OCI-LY7 (cell line): ENCODE data around the gene ZNF407. TPM values are rescaled to one million over a fixed set of nuclear protein-coding genes. Genes with fewer than 3 reads are reported as not detected.

Experiments
- BruUV-seq: library from RNA; stranded (reverse); fragments of 400-500 nt; replicated peaks from 2 replicates; lab custom pipeline; 2021; lab: Mats Ljungman, UMichigan
- CTCF ChIA-PET: fragments of 300-600 bp; sonication (Branson Sonifier 250); formaldehyde crosslinking; loops from one replicate; lab custom pipeline; 2022; ENCODE audit warnings: antibody characterized with exemption; ENCODE audit not compliant: unreplicated experiment; lab: Charles Lee
- POLR2A ChIA-PET: fragments of 300-600 bp; sonication (Branson Sonifier 250); formaldehyde crosslinking; loops from one replicate; lab custom pipeline; 2022; ENCODE audit warnings: antibody characterized with exemption; lab: Charles Lee
- DNase-seq: peaks from one replicate; pipeline ENCODE4 v3.0.0-alpha.2; 2015; ENCODE audit warnings: low spot score
- H2AFZ ChIP-seq: fragments of 200-600 bp; sonication (generic), shearing (Covaris generic); 2 replicates; pipeline ENCODE4 v1.6.1; 2014; ENCODE audit warnings: mild to moderate bottlenecking, antibody characterized with exemption, low read length, moderate library complexity
- H3K27ac ChIP-seq: fragments of 200-600 bp; sonication (generic); 2 replicates; pipeline ENCODE4 v1.5.1; 2014; ENCODE audit warnings: mixed run types, low read depth, mild to moderate bottlenecking, moderate library complexity, low read length, inconsistent platforms; ENCODE audit not compliant: poor library complexity, severe bottlenecking
- H3K36me3 ChIP-seq: fragments of 200-600 bp; sonication (generic); 2 replicates; pipeline ENCODE4 v1.6.1; 2014; ENCODE audit warnings: mild to moderate bottlenecking, antibody characterized with exemption, low read length, moderate library complexity, mixed read lengths; ENCODE audit not compliant: insufficient read depth
- H3K4me1 ChIP-seq: fragments of 200-600 bp; sonication (generic); 2 replicates; pipeline ENCODE4 v1.5.1; 2014; ENCODE audit warnings: mild to moderate bottlenecking, low read length; ENCODE audit not compliant: insufficient read depth, poor library complexity, severe bottlenecking
- H3K4me2 ChIP-seq: fragments of 200-600 bp; sonication (generic); 2 replicates; pipeline ENCODE4 v1.6.1; 2014; ENCODE audit warnings: mild to moderate bottlenecking, low read length
- H3K4me3 ChIP-seq: fragments of 200-600 bp; sonication (generic); 2 replicates; pipeline ENCODE4 v1.5.1; 2014; ENCODE audit warnings: mild to moderate bottlenecking, low read depth, low read length; ENCODE audit not compliant: poor library complexity, severe bottlenecking
- H3K79me2 ChIP-seq: fragments of 200-600 bp; sonication (generic); 2 replicates; pipeline ENCODE4 v1.6.1; 2016; ENCODE audit warnings: low read depth, mild to moderate bottlenecking, low read length, moderate library complexity, mixed read lengths; ENCODE audit not compliant: insufficient read depth
- H3K9me2 ChIP-seq: fragments of 200-600 bp; sonication (generic); 2 replicates; pipeline ENCODE4 v1.6.1; 2016; ENCODE audit warnings: mild to moderate bottlenecking, low read length, mixed read lengths; ENCODE audit not compliant: insufficient read depth
- H3K9me3 ChIP-seq: fragments of 200-600 bp; sonication (generic); 2 replicates; pipeline ENCODE4 v1.6.1; 2014; ENCODE audit warnings: mild to moderate bottlenecking, mixed run types, low read length, mixed read lengths
- H4K20me1 ChIP-seq: fragments of 200-600 bp; sonication (generic); 2 replicates; pipeline ENCODE4 v1.6.1; 2014; ENCODE audit warnings: mild to moderate bottlenecking, antibody characterized with exemption, low read length, moderate library complexity, mixed read lengths; ENCODE audit not compliant: insufficient read depth
- CTCF ChIP-seq: fragments of 200-600 bp; sonication (generic); conservative IDR thresholded peaks from 2 replicates; pipeline ENCODE4 v1.5.1; 2014; ENCODE audit warnings: mild to moderate bottlenecking, antibody characterized with exemption, low read length, moderate library complexity, mixed read lengths
- EZH2phosphoT487 ChIP-seq: fragments of 200-600 bp; sonication (generic); IDR thresholded peaks from 2 replicates; pipeline ENCODE4 v1.6.1; 2018; ENCODE audit warnings: low read depth, borderline replicate concordance, mild to moderate bottlenecking, mixed run types, antibody characterized with exemption, low read length, moderate library complexity, mixed read lengths
- intact Hi-C: fragments of 100-400 bp; cut with micrococcal nuclease; formaldehyde crosslinking; loops from one replicate; pipeline ENCODE4 v1.10.0; 2022; ENCODE audit not compliant: unreplicated experiment
- total RNA-seq, 2 experiments: library from RNA; depleted of rRNA in 1 of 2; stranded (reverse); fragments of >200 nt in 1 of 2; shearing (Covaris generic) in 1 of 2; gene quantifications; 2 replicates each; pipeline ENCODE4 v1.2.3, GENCODE V29; 2014 to 2022

ZNF407 gene
- total RNA-seq, 2 experiments from 2014 or later = 8.9 to 11.9 TPM

DNA sequence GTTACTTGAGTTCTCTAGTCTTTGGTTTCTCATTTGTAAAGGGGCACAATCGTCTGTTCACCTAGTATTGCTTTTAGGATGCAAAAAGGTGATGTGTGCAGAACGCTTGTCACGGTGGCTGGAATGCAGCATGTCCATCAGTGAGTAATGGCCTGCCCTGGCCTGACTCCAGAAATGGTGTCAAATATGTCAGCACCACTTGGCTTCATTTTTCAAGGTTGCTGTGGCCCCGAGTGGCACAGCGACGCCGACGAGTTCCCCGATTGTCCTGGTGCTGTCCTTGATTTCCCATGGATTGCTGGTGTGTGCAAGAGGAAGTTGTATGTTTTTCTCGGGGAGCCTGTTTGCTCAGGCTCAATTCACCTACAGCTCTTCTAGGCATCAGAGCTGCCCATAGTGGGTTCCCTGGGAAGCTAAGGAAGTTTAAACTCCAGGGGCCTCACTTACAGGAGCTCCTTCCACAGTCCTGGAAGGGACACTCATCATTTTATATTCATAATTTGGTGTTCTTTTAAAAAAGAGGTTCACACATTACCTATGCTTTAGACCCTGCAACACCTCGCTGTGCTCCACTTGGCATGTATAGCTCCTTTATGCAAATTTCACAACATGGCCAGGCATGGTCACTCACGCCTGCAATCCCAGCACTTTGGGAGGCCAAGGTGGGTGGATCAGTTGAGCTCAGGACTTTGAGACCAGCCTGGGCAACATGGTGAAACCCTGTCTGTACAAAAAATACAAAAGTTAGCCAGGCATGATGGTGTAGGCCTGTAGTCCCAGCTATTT is 25.6 kb upstream of the ZNF407 start:
- TF ChIP-seq EZH2phosphoT487 (no peak), CTCF (no peak)
- DNase-seq = no peak
- Histone ChIP-seq H3K79me2 (no peaks in the 10 kb centered on the region), H3K4me2 (no peak overlapping the region), H3K27ac (no peak overlapping the region), H2AFZ (no peak overlapping the region), H3K36me3 (no peaks in the 10 kb centered on the region), H3K9me3 (no peaks in the 10 kb centered on the region), H3K4me3 (no peak overlapping the region), H3K9me2 (no peaks in the 10 kb centered on the region), H3K4me1 (no peaks in the 10 kb centered on the region), H4K20me1 (no peaks in the 10 kb centered on the region)
- no TSS peak for BruUV-seq
- intact Hi-C loops = no loop called here
- CTCF ChIA-PET = no interaction called here
- POLR2A ChIA-PET = no interaction called here

GRCh38 chr18:74573053-74573452 is 24.6 kb upstream of the ZNF407 start:
- Histone ChIP-seq H2AFZ (no peak overlapping the region), H3K9me3 (no peaks in the 10 kb centered on the region), H3K27ac (no peak overlapping the region), H3K79me2 (no peaks in the 10 kb centered on the region), H3K9me2 (no peaks in the 10 kb centered on the region), H3K4me3 (no peak overlapping the region), H3K4me2 (no peak overlapping the region), H3K4me1 (no peaks in the 10 kb centered on the region), H4K20me1 (no peaks in the 10 kb centered on the region), H3K36me3 (no peaks in the 10 kb centered on the region)
- CTCF ChIA-PET = no interaction called here
- no peak for TF ChIP-seq EZH2phosphoT487
- no peak for TF ChIP-seq CTCF
- no peak for DNase-seq
- no TSS peak for BruUV-seq
- POLR2A ChIA-PET = no interaction called here
- intact Hi-C loops = no loop called here

- no peaks in the 10 kb centered on the region for H3K79me2 ChIP-seq
- no peaks in the 10 kb centered on the region for H3K9me2 ChIP-seq
- H3K4me2 ChIP-seq = no peak overlapping the region
- no TSS peak for BruUV-seq
- H3K9me3 ChIP-seq = no peaks in the 10 kb centered on the region
- H4K20me1 ChIP-seq = no peaks in the 10 kb centered on the region
- H2AFZ ChIP-seq = no peak overlapping the region
- no peaks in the 10 kb centered on the region for H3K4me1 ChIP-seq
- no peaks in the 10 kb centered on the region for H3K36me3 ChIP-seq
- TF ChIP-seq CTCF (no peak), EZH2phosphoT487 (no peak)
- POLR2A ChIA-PET = interaction anchor here (0.7 kb wide), 1 partner anchor 301 kb away, joined by 4 read pairs; no protein-coding TSS in a partner anchor
- no peak overlapping the region for H3K4me3 ChIP-seq
- DNase-seq = no peak
- H3K27ac ChIP-seq = no peak overlapping the region
- intact Hi-C loops = no loop called here
- CTCF ChIA-PET = no interaction called here
Measured at GRCh38 chr18:74574916-74575315, 22.8 kb upstream of the ZNF407 start.
